Esophagus muscularis mucosa (tissue), 3 donors: ENCODE data around the gene SEMA5B.

Source experiments
- CTCF ChIP-seq, 3 experiments: fragments of 200-600 bp in 2 of 3; fragments of 450-650 bp in 1 of 3; sonication (generic) in 2 of 3; IDR thresholded peaks; one replicate each; pipeline ENCODE4 v1.5.1; 2017 to 2019; ENCODE audit warnings: antibody characterized with exemption in 3 of 3, mild to moderate bottlenecking in 2 of 3, moderate library complexity in 1 of 3
- POLR2A ChIP-seq: fragments of 450-650 bp; IDR thresholded peaks from one replicate; pipeline ENCODE4 v1.6.1; 2017; ENCODE audit warnings: antibody characterized with exemption, moderate library complexity, mild to moderate bottlenecking, low read depth
- POLR2AphosphoS5 ChIP-seq, 2 donors: sonication (generic); formaldehyde crosslinking; IDR thresholded peaks; one replicate each; pipeline ENCODE4 v1.6.1; 2017; ENCODE audit warnings: antibody characterized with exemption in 2 of 2

GRCh38 chr3:122962149-122962548, 65.4 kb downstream of the SEMA5B start:
- TF ChIP-seq POLR2A (no peak), POLR2AphosphoS5 (IDR thresholded peaks at IDR 0.05) (no peak), CTCF (IDR thresholded peaks at IDR 0.05) (no peak)
